Measurements from ENCODE around the gene RAMP3. TPM values are rescaled to one million over a fixed set of nuclear protein-coding genes. Genes with fewer than 3 reads are reported as not detected.

RAMP3 gene
- total and polyA plus RNA-seq, 10 of the 15 experiments (the other 5 are each of a cell fraction or from before 2014, with no cell fraction given), result not detected

DNA sequence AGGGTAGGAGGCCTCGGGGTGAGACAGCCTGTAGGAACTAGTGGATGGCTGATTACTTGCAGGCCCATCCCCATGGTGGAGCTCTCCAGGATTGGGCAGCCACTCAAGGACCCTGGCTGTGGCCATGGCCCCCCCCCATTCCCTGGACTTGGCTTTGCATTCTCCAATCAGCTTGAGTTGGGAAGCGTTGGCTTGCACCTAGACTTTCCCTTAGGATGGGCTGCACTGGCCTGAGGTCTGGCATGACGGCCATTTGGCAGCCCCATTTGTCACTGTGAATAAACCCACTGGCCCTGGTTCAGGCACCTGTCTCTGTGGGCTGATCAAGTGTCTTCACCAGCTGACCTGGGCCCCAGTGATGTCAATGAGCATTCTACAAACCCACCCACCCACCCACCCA, 41.4 kb downstream of the RAMP3 start (continued):
- TF ChIP-seq, protein P1, sequence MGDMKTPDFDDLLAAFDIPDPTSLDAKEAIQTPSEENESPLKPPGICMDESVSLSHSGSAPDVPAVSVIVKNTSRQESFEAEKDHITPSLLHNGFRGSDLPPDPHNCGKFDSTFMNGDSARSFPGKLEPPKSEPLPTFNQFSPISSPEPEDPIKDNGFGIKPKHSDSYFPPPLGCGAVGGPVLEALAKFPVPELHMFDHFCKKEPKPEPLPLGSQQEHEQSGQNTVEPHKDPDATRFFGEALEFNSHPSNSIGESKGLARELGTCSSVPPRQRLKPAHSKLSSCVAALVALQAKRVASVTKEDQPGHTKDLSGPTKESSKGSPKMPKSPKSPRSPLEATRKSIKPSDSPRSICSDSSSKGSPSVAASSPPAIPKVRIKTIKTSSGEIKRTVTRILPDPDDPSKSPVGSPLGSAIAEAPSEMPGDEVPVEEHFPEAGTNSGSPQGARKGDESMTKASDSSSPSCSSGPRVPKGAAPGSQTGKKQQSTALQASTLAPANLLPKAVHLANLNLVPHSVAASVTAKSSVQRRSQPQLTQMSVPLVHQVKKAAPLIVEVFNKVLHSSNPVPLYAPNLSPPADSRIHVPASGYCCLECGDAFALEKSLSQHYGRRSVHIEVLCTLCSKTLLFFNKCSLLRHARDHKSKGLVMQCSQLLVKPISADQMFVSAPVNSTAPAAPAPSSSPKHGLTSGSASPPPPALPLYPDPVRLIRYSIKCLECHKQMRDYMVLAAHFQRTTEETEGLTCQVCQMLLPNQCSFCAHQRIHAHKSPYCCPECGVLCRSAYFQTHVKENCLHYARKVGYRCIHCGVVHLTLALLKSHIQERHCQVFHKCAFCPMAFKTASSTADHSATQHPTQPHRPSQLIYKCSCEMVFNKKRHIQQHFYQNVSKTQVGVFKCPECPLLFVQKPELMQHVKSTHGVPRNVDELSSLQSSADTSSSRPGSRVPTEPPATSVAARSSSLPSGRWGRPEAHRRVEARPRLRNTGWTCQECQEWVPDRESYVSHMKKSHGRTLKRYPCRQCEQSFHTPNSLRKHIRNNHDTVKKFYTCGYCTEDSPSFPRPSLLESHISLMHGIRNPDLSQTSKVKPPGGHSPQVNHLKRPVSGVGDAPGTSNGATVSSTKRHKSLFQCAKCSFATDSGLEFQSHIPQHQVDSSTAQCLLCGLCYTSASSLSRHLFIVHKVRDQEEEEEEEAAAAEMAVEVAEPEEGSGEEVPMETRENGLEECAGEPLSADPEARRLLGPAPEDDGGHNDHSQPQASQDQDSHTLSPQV (IDR thresholded peaks at IDR 0.05), result no peak
- TF ChIP-seq GATAD2B (conservative IDR thresholded peaks at IDR 0.05; ENCODE audit: low read depth), result no peak
- TF ChIP-seq FOXM1 (IDR thresholded peaks at IDR 0.05; ENCODE audit: low read depth, low read length), result no peak

DNA sequence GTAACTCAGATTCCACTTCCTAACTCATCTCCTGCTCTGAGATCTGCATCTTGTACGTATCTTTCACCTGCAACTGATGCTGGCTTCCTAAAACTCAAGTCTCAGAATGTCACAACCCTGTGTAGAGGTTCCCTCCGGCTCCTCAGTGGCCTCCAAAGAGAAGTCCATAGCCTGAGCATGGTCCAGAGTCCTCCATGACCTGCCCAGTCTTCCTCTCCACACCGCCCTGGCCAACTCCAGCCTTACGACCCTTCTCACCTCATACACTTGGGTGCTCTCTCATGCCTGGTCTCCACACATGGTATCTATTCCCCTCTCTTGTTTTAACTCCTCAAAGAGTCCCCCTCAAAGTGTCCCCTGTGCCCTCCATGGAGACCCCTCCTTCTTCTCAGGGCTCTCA, 41.9 kb downstream of the RAMP3 start:
- intact Hi-C loops (cut with micrococcal nuclease; ENCODE audit: unreplicated experiment), result no loop called here
- TF ChIP-seq, protein P2, sequence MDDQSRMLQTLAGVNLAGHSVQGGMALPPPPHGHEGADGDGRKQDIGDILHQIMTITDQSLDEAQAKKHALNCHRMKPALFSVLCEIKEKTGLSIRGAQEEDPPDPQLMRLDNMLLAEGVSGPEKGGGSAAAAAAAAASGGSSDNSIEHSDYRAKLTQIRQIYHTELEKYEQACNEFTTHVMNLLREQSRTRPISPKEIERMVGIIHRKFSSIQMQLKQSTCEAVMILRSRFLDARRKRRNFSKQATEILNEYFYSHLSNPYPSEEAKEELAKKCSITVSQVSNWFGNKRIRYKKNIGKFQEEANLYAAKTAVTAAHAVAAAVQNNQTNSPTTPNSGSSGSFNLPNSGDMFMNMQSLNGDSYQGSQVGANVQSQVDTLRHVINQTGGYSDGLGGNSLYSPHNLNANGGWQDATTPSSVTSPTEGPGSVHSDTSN (IDR thresholded peaks at IDR 0.05; ENCODE audit: insufficient replicate concordance, low read depth, low read length), result no peak
- TF ChIP-seq TBL1XR1 (IDR thresholded peaks at IDR 0.05; ENCODE audit: low read depth, low read length) (no peak), RAD51 (IDR thresholded peaks at IDR 0.05) (no peak), NFYA (IDR thresholded peaks at IDR 0.05; ENCODE audit: borderline replicate concordance, low read depth, low read length) (no peak), ZNF274 (IDR thresholded peaks at IDR 0.05; ENCODE audit: insufficient read depth, insufficient read length) (no peak), GABPA (IDR thresholded peaks at IDR 0.05; ENCODE audit: low read depth) (no peak), TARDBP (IDR thresholded peaks at IDR 0.05; ENCODE audit: borderline replicate concordance) (no peak)
- TF ChIP-seq, protein P3, sequence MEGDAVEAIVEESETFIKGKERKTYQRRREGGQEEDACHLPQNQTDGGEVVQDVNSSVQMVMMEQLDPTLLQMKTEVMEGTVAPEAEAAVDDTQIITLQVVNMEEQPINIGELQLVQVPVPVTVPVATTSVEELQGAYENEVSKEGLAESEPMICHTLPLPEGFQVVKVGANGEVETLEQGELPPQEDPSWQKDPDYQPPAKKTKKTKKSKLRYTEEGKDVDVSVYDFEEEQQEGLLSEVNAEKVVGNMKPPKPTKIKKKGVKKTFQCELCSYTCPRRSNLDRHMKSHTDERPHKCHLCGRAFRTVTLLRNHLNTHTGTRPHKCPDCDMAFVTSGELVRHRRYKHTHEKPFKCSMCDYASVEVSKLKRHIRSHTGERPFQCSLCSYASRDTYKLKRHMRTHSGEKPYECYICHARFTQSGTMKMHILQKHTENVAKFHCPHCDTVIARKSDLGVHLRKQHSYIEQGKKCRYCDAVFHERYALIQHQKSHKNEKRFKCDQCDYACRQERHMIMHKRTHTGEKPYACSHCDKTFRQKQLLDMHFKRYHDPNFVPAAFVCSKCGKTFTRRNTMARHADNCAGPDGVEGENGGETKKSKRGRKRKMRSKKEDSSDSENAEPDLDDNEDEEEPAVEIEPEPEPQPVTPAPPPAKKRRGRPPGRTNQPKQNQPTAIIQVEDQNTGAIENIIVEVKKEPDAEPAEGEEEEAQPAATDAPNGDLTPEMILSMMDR (IDR thresholded peaks at IDR 0.05 in 2 of 3, conservative IDR thresholded peaks at IDR 0.05 in 1 of 3; ENCODE audit: control insufficient read depth in 2 of 3, extremely low read depth in 1 of 3, insufficient read depth in 1 of 3, low read depth in 3 of 3, low read length in 3 of 3), result no peak

More for the DNA sequence above, 41.9 kb downstream of the RAMP3 start:
- no peaks in the 10 kb centered on the region for H4K20me1 ChIP-seq (ENCODE audit: control insufficient read depth, insufficient read depth)
- DNase-seq (ENCODE audit: low read depth, low spot score) (no peak), ATAC-seq (no peak), FAIRE-seq (no peak)
- ChIA-PET CTCF (interaction anchor here (0.7 kb wide), 1 partner anchor 27 kb away, joined by 3 read pairs; no protein-coding TSS in a partner anchor), POLR2A (no interaction called here), SMC1A (ENCODE audit: uncharacterized antibody, unreplicated experiment) (no interaction called here), RAD21 (ENCODE audit: unreplicated experiment) (no interaction called here)
- H3K9me3 ChIP-seq (replicated peaks; ENCODE audit: control insufficient read depth, insufficient read depth, low read length), result no peaks in the 10 kb centered on the region; the same call in 2 of the 3 replicates
- H2AFZ ChIP-seq (ENCODE audit: control insufficient read depth, low read depth, low read length), result no peak overlapping the region
- no TSS peak for BruUV-seq (replicated peaks)
- H3K36me3 ChIP-seq (ENCODE audit: control insufficient read depth in 2 of 2, insufficient read depth in 2 of 2, low read length in 1 of 2), result no peaks in the 10 kb centered on the region
- 56% methylated on average over 4 of the region's 4 CpGs for WGBS (ENCODE audit: insufficient coverage, insufficient replicate concordance, low lambda C conversion rate, missing lambda C conversion rate)
- H3K79me2 ChIP-seq (ENCODE audit: control insufficient read depth, insufficient read depth, low read length), result no peaks in the 10 kb centered on the region
- in situ Hi-C loops (cut with MboI), result no loop called here
- H3K9ac ChIP-seq (ENCODE audit: control insufficient read depth, insufficient read depth, low read length), result no peak overlapping the region
- no peak overlapping the region for H3K27ac ChIP-seq (ENCODE audit: control insufficient read depth, insufficient read depth)
- H3K4me2 ChIP-seq (ENCODE audit: control insufficient read depth, insufficient read depth), result no peak overlapping the region
- H3K4me1 ChIP-seq (ENCODE audit: control insufficient read depth, insufficient read depth, low read length), result peaks cover 12% of the 10 kb centered on the region
- H3K27me3 ChIP-seq (replicated peaks in 1 of 2; ENCODE audit: control insufficient read depth in 2 of 2, insufficient read depth in 2 of 2, low read length in 1 of 2), result no peaks in the 10 kb centered on the region
- no peak overlapping the region for H3K4me3 ChIP-seq

All from GM12878 (cell line).